ENCODE results near the gene HLF.

GRCh38 chr17:55224746-55225145, 40.0 kb upstream of the HLF start:
- TF ChIP-seq, protein P1, sequence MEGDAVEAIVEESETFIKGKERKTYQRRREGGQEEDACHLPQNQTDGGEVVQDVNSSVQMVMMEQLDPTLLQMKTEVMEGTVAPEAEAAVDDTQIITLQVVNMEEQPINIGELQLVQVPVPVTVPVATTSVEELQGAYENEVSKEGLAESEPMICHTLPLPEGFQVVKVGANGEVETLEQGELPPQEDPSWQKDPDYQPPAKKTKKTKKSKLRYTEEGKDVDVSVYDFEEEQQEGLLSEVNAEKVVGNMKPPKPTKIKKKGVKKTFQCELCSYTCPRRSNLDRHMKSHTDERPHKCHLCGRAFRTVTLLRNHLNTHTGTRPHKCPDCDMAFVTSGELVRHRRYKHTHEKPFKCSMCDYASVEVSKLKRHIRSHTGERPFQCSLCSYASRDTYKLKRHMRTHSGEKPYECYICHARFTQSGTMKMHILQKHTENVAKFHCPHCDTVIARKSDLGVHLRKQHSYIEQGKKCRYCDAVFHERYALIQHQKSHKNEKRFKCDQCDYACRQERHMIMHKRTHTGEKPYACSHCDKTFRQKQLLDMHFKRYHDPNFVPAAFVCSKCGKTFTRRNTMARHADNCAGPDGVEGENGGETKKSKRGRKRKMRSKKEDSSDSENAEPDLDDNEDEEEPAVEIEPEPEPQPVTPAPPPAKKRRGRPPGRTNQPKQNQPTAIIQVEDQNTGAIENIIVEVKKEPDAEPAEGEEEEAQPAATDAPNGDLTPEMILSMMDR (IDR thresholded peaks at IDR 0.05) = no peak
- no peak for TF ChIP-seq POLR2AphosphoS5 (IDR thresholded peaks at IDR 0.05; ENCODE audit: low read depth, low read length)
- TF ChIP-seq, protein P2, sequence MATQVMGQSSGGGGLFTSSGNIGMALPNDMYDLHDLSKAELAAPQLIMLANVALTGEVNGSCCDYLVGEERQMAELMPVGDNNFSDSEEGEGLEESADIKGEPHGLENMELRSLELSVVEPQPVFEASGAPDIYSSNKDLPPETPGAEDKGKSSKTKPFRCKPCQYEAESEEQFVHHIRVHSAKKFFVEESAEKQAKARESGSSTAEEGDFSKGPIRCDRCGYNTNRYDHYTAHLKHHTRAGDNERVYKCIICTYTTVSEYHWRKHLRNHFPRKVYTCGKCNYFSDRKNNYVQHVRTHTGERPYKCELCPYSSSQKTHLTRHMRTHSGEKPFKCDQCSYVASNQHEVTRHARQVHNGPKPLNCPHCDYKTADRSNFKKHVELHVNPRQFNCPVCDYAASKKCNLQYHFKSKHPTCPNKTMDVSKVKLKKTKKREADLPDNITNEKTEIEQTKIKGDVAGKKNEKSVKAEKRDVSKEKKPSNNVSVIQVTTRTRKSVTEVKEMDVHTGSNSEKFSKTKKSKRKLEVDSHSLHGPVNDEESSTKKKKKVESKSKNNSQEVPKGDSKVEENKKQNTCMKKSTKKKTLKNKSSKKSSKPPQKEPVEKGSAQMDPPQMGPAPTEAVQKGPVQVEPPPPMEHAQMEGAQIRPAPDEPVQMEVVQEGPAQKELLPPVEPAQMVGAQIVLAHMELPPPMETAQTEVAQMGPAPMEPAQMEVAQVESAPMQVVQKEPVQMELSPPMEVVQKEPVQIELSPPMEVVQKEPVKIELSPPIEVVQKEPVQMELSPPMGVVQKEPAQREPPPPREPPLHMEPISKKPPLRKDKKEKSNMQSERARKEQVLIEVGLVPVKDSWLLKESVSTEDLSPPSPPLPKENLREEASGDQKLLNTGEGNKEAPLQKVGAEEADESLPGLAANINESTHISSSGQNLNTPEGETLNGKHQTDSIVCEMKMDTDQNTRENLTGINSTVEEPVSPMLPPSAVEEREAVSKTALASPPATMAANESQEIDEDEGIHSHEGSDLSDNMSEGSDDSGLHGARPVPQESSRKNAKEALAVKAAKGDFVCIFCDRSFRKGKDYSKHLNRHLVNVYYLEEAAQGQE (IDR thresholded peaks at IDR 0.05; ENCODE audit: insufficient read depth in 1 of 2, low read depth in 2 of 2, low read length in 1 of 2) = no peak
- TF ChIP-seq SIN3A (IDR thresholded peaks at IDR 0.05; ENCODE audit: borderline replicate concordance, insufficient read depth, low read depth, low read length) = no peak

Data from Panc1 (cell line).